Stomach (tissue), 9 donors: ENCODE results near the gene SDCCAG8. TPM values are rescaled to one million over a fixed set of nuclear protein-coding genes. Genes with fewer than 3 reads are reported as not detected.

Experiments used
- DNase-seq, 2 donors: peaks; one replicate each; pipeline versions ENCODE4 v3.0.0 to v3.0.0-alpha.2; 2013 to 2019
- H3K27ac ChIP-seq, 5 donors: fragments of 200-600 bp in 4 of 5; sonication (generic) in 4 of 5; one replicate each; pipeline ENCODE4 v1.5.1; 2013 to 2019; ENCODE audit warnings: mild to moderate bottlenecking in 1 of 5, moderate library complexity in 1 of 5
- H3K27me3 ChIP-seq, 3 donors: fragments of 200-600 bp; sonication (generic); one replicate each; pipeline ENCODE4 v1.5.1; 2017 to 2019; ENCODE audit warnings: mixed run types in 1 of 3
- H3K36me3 ChIP-seq, 4 donors: fragments of 200-600 bp; sonication (generic); 1 replicate in 3 of 4; 2 replicates in 1 of 4; pipeline ENCODE4 v1.5.1; 2016 to 2019
- H3K4me1 ChIP-seq, 4 donors: fragments of 200-600 bp; sonication (generic); one replicate each; pipeline ENCODE4 v1.5.1; 2016 to 2019
- H3K4me3 ChIP-seq, 4 donors: fragments of 200-600 bp; sonication (generic) in 3 of 4; one replicate each; pipeline ENCODE4 v1.5.1; 2016 to 2019; ENCODE audit warnings: mild to moderate bottlenecking in 1 of 4
- H3K9me3 ChIP-seq, 4 donors: fragments of 200-600 bp; sonication (generic); one replicate each; pipeline ENCODE4 v1.5.1; 2016 to 2019
- EP300 ChIP-seq: sonication (generic); formaldehyde crosslinking; IDR thresholded peaks from one replicate; pipeline ENCODE4 v1.6.1; 2017; ENCODE audit warnings: antibody characterized with exemption
- POLR2A ChIP-seq, 4 donors: fragments of 450-650 bp; IDR thresholded peaks; one replicate each; pipeline ENCODE4 v1.6.1; 2016; ENCODE audit warnings: antibody characterized with exemption in 4 of 4, control low read depth in 2 of 4, mild to moderate bottlenecking in 1 of 4, moderate library complexity in 1 of 4
- POLR2AphosphoS5 ChIP-seq, 3 donors: sonication (generic); formaldehyde crosslinking; IDR thresholded peaks; one replicate each; pipeline ENCODE4 v1.6.1; 2016; ENCODE audit warnings: antibody characterized with exemption in 3 of 3
- WGBS, 5 donors: extraction: QIAGEN DNeasy Blood & Tissue Kit in 3 of 5; methylation state at CpG; one replicate each; pipeline versions ENCODE4 v1.1.5 to v1.1.7; 2013 to 2018; 5-methylcytosine and 5-hydroxymethylcytosine counted together
- intact Hi-C: fragments of 100-400 bp; cut with DNase I; formaldehyde crosslinking; loops from one replicate; pipeline ENCODE4 v1.15.1; 2023; ENCODE audit warnings: low total_unique reads
- polyA plus RNA-seq, 3 donors: library from polyadenylated mRNA; stranded (reverse); fragments of 200-250 nt; gene quantifications; one replicate each; pipeline ENCODE4 v1.2.3, GENCODE V29; 2013
- total RNA-seq, 5 donors: library from RNA; depleted of rRNA; stranded (reverse); fragments of >200 nt; gene quantifications; one replicate each; pipeline versions ENCODE4 v1.1.0 to v1.2.3, GENCODE V29; 2014 to 2016
- TF ChIP-seq, protein P1 (sequence below), 7 experiments: fragments of 450-650 bp in 4 of 7; fragments of 200-600 bp in 3 of 7; sonication (generic) in 3 of 7; IDR thresholded peaks; one replicate each; pipeline ENCODE4 v1.5.1; 2016 to 2019; ENCODE audit warnings: antibody characterized with exemption in 7 of 7, control low read depth in 2 of 7, mild to moderate bottlenecking in 1 of 7
- donor health status: healthy with polysubstance abuse.
- donor health status: Bipolar disorder and iron deficiency.
- donor health status: healthy.

SDCCAG8 gene
- total and polyA plus RNA-seq, 8 donors, result 16.3 to 184 (median 24.5) TPM

DNA sequence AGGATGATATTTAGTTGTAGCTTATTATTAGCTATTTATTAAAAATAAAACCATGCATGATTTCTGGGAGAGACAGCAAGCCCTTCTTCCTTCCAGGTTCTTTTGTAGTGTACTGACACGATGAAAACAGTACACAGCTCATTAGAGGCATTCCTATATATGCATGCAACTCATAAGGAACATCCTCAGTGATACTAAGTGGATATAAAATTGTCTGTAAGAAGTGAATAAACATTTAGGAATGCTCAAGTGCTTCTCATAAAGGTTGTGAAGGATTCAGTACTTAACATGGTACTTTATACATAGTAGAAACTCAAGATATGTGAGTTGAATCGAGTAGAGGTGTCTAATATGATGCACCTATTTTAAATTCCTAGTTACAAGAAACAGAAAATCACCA lies 287.7 kb downstream of the SDCCAG8 start:
- no peak for DNase-seq
- Histone ChIP-seq H3K36me3 (peaks cover 0 to 5% (median 2%) of the 10 kb centered on the region in 4 donors), H3K9me3 (no peaks in the 10 kb centered on the region), H3K4me3 (no peak overlapping the region), H3K27me3 (no peaks in the 10 kb centered on the region), H3K27ac (no peak overlapping the region), H3K4me1 (no peaks in the 10 kb centered on the region)
- TF ChIP-seq EP300 (no peak), POLR2A (IDR thresholded peaks at IDR 0.05) (no peak), POLR2AphosphoS5 (IDR thresholded peaks at IDR 0.05) (no peak)
- TF ChIP-seq, protein P1, sequence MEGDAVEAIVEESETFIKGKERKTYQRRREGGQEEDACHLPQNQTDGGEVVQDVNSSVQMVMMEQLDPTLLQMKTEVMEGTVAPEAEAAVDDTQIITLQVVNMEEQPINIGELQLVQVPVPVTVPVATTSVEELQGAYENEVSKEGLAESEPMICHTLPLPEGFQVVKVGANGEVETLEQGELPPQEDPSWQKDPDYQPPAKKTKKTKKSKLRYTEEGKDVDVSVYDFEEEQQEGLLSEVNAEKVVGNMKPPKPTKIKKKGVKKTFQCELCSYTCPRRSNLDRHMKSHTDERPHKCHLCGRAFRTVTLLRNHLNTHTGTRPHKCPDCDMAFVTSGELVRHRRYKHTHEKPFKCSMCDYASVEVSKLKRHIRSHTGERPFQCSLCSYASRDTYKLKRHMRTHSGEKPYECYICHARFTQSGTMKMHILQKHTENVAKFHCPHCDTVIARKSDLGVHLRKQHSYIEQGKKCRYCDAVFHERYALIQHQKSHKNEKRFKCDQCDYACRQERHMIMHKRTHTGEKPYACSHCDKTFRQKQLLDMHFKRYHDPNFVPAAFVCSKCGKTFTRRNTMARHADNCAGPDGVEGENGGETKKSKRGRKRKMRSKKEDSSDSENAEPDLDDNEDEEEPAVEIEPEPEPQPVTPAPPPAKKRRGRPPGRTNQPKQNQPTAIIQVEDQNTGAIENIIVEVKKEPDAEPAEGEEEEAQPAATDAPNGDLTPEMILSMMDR (IDR thresholded peaks at IDR 0.05), result no peak
- 75 to 81% (median 78%) methylated on average over 2 of the region's 2 CpGs for WGBS, 5 donors
- intact Hi-C loops, result no loop called here

DNA sequence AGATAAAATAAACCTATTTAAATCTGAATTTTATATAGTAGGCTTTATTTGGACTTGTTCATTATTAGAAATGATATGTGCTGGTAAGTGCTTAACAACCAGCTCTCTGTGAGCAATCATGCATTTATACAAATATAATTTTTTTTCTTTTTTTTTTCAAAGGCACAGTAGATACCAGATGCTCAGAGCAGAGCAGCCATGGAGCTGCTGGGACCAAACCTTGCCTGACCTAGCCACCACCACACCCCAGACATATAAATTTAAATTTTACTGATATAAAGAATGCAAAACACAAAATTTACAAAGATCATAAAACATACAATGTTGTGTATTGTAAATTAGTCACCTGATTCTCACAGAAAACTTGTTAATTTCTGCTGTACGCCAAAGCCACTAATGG lies 290.6 kb downstream of the SDCCAG8 start:
- Histone ChIP-seq H3K4me3 (no peak overlapping the region), H3K36me3 (peaks cover 0 to 5% (median 2%) of the 10 kb centered on the region in 4 donors), H3K27me3 (no peaks in the 10 kb centered on the region), H3K27ac (no peak overlapping the region), H3K9me3 (no peaks in the 10 kb centered on the region), H3K4me1 (no peaks in the 10 kb centered on the region)
- 0% methylated on average over 1 of the region's 1 CpG for WGBS, 5 donors
- TF ChIP-seq, protein P1 (IDR thresholded peaks at IDR 0.05), result no peak
- TF ChIP-seq POLR2A (IDR thresholded peaks at IDR 0.05) (no peak), EP300 (no peak), POLR2AphosphoS5 (IDR thresholded peaks at IDR 0.05) (no peak)
- intact Hi-C loops, result no loop called here
- no peak for DNase-seq

GRCh38 chr1:243547891-243548290 lies 292.1 kb downstream of the SDCCAG8 start:
- no peak for DNase-seq
- no peak for TF ChIP-seq POLR2A (IDR thresholded peaks at IDR 0.05)
- TF ChIP-seq EP300, result no peak
- TF ChIP-seq, protein P1 (IDR thresholded peaks at IDR 0.05), result no peak
- no peak for TF ChIP-seq POLR2AphosphoS5 (IDR thresholded peaks at IDR 0.05)
- 84 to 91% (median 87%) methylated on average over 3 of the region's 3 CpGs for WGBS, 5 donors
- peaks cover 0 to 5% (median 2%) of the 10 kb centered on the region in 4 donors for H3K36me3 ChIP-seq
- H3K27me3 ChIP-seq, result no peaks in the 10 kb centered on the region
- H3K9me3 ChIP-seq, result no peaks in the 10 kb centered on the region
- H3K4me3 ChIP-seq, result no peak overlapping the region
- no peak overlapping the region for H3K27ac ChIP-seq
- no peaks in the 10 kb centered on the region for H3K4me1 ChIP-seq
- intact Hi-C loops, result no loop called here

DNA sequence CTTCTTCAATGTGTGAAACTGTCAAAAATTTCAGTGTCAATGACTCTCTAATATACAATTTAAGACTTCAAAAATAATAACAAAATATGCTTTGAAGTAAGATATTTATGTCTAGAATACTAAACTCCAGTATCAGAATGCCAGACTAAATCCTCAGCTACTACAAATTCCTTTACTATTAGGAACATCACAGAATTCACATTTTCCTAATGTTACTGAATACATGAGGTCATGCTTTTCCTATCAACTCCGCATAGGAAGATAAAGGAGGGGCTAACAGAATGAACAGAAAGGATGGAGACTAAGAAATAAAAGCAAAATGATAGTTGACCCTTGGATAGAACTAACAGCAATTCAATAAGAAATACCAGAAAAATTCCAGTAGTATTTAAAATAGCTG lies 292.7 kb downstream of the SDCCAG8 start:
- intact Hi-C loops, result no loop called here
- Histone ChIP-seq H3K27ac (no peak overlapping the region), H3K4me3 (no peak overlapping the region), H3K27me3 (no peaks in the 10 kb centered on the region), H3K36me3 (peaks cover 0 to 5% (median 1%) of the 10 kb centered on the region in 4 donors), H3K9me3 (no peaks in the 10 kb centered on the region), H3K4me1 (no peaks in the 10 kb centered on the region)
- WGBS, 5 donors, result 78 to 95% (median 87%) methylated on average over 1 of the region's 1 CpG
- DNase-seq, result no peak
- TF ChIP-seq EP300, result no peak
- no peak for TF ChIP-seq POLR2A (IDR thresholded peaks at IDR 0.05)
- TF ChIP-seq, protein P1 (IDR thresholded peaks at IDR 0.05), result no peak
- no peak for TF ChIP-seq POLR2AphosphoS5 (IDR thresholded peaks at IDR 0.05)
